Testis (tissue), 2 donors: ENCODE results near the gene KIAA1671.

ENCODE experiments used
- POLR2A ChIP-seq: fragments of 450-650 bp; IDR thresholded peaks from one replicate; pipeline ENCODE4 v1.6.1; 2017; ENCODE audit warnings: antibody characterized with exemption, mild to moderate bottlenecking, moderate library complexity
- TF ChIP-seq, protein P1 (sequence below), 3 experiments: fragments of 450-650 bp in 2 of 3; fragments of 200-600 bp in 1 of 3; sonication (generic) in 1 of 3; IDR thresholded peaks; one replicate each; pipeline ENCODE4 v1.5.1; 2016 to 2019; ENCODE audit warnings: antibody characterized with exemption in 3 of 3, mild to moderate bottlenecking in 2 of 3, moderate library complexity in 1 of 3

DNA sequence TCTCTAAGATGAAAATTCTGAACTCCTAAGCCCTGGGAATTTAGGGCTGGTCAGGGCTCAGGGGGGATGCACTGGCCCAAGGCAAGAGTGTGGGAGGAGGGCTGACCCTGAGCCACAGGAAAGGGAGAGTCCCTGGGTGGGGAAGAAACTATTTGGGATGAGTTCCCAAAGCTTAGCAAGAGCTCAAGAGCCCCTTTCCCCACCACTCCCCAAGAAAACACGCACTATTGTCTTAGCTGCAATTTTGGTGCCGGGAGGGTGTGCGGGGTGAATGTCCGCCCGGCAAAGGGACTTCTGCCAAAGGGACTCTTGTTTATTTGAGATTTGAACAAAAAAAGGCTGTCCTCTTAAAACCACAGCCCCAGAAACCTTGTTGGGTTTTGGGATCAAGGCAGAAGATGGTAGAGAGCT lies 37.0 kb downstream of the KIAA1671 start:
- TF ChIP-seq, protein P1, sequence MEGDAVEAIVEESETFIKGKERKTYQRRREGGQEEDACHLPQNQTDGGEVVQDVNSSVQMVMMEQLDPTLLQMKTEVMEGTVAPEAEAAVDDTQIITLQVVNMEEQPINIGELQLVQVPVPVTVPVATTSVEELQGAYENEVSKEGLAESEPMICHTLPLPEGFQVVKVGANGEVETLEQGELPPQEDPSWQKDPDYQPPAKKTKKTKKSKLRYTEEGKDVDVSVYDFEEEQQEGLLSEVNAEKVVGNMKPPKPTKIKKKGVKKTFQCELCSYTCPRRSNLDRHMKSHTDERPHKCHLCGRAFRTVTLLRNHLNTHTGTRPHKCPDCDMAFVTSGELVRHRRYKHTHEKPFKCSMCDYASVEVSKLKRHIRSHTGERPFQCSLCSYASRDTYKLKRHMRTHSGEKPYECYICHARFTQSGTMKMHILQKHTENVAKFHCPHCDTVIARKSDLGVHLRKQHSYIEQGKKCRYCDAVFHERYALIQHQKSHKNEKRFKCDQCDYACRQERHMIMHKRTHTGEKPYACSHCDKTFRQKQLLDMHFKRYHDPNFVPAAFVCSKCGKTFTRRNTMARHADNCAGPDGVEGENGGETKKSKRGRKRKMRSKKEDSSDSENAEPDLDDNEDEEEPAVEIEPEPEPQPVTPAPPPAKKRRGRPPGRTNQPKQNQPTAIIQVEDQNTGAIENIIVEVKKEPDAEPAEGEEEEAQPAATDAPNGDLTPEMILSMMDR (IDR thresholded peaks at IDR 0.05) = no peak
- no peak for TF ChIP-seq POLR2A
